ENCODE results near the gene PDGFB. TPM values are rescaled to one million over a fixed set of nuclear protein-coding genes. Genes with fewer than 3 reads are reported as not detected.

Gene PDGFB
- total and polyA plus RNA-seq, 2 donors (not counting 1 experiment from before 2014, with no cell fraction given) = 0.04 TPM; not detected in 1

DNA sequence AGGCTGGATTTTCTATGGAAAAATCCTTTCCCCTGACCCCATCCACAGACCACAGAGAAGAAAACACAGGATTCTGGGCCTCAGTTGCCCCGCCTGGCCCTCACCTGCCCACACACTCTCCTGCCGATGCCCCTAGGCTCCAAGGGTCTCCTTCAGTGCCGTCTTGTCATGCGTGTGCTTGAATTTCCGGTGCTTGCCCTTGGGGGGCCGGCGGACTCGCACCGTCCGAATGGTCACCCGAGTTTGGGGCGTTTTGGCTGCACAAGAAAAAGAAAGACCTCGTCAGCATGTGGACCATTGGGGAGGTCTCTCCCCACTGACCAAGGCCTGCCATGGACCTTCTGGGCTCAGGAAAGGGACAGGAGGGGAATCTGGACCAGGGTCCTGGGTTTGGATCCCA lies 19.2 kb downstream of the PDGFB start:
- H3K27ac Mint-ChIP-seq = no peak overlapping the region
- Histone ChIP-seq H3K4me3 (ENCODE audit: control extremely low read depth in 1 of 5, extremely low read depth in 1 of 5, insufficient read depth in 1 of 5, low read depth in 2 of 5, low read length in 4 of 5) (no peak overlapping the region), H2AFZ (ENCODE audit: insufficient read depth, low read depth, low read length, poor library complexity, severe bottlenecking) (no peak overlapping the region), H3K27me3 (replicated peaks in 1 of 4; ENCODE audit: control extremely low read depth in 1 of 4, control insufficient read depth in 3 of 4, insufficient read depth in 4 of 4, low read length in 3 of 4) (peaks cover 0 to 56% (median 9%) of the 10 kb centered on the region in 4 experiments), H3K9ac (ENCODE audit: low read length) (no peak overlapping the region), H3K27ac (ENCODE audit: low read length in 2 of 2) (no peak overlapping the region), H3K9me3 (ENCODE audit: control extremely low read depth in 1 of 3, control insufficient read depth in 2 of 3, insufficient read depth in 1 of 3, low read length in 2 of 3) (peaks cover 0 to 16% (median 4%) of the 10 kb centered on the region in 3 donors), H3K79me2 (ENCODE audit: control insufficient read depth, insufficient read depth, low read length) (no peaks in the 10 kb centered on the region), H3K4me2 (replicated peaks; ENCODE audit: low read depth, low read length, poor library complexity, severe bottlenecking) (no peak overlapping the region), H3K4me1 (ENCODE audit: control insufficient read depth in 2 of 2, insufficient read depth in 2 of 2, low read length in 2 of 2) (peaks cover 4 to 6% of the 10 kb centered on the region in 2 donors), H3K36me3 (replicated peaks in 1 of 2; ENCODE audit: control extremely low read depth in 1 of 2, control insufficient read depth in 1 of 2, extremely low read depth in 1 of 2, insufficient read depth in 2 of 2, low read length in 1 of 2) (no peaks in the 10 kb centered on the region), H4K20me1 (ENCODE audit: control insufficient read depth, insufficient read depth, low read length, poor library complexity, severe bottlenecking) (no peaks in the 10 kb centered on the region)
- peaks cover 47% of the 10 kb centered on the region for H3K27me3 Mint-ChIP-seq
- no peak for DNase-seq
- intact Hi-C loops (cut with micrococcal nuclease) = no loop called here
- TF ChIP-seq, protein P1, sequence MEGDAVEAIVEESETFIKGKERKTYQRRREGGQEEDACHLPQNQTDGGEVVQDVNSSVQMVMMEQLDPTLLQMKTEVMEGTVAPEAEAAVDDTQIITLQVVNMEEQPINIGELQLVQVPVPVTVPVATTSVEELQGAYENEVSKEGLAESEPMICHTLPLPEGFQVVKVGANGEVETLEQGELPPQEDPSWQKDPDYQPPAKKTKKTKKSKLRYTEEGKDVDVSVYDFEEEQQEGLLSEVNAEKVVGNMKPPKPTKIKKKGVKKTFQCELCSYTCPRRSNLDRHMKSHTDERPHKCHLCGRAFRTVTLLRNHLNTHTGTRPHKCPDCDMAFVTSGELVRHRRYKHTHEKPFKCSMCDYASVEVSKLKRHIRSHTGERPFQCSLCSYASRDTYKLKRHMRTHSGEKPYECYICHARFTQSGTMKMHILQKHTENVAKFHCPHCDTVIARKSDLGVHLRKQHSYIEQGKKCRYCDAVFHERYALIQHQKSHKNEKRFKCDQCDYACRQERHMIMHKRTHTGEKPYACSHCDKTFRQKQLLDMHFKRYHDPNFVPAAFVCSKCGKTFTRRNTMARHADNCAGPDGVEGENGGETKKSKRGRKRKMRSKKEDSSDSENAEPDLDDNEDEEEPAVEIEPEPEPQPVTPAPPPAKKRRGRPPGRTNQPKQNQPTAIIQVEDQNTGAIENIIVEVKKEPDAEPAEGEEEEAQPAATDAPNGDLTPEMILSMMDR (IDR thresholded peaks at IDR 0.05) = no peak
- no peak for TF ChIP-seq EZH2 (IDR thresholded peaks at IDR 0.05; ENCODE audit: borderline replicate concordance, insufficient read depth, low read depth, low read length, poor library complexity, severe bottlenecking)
- H3K9me3 Mint-ChIP-seq (ENCODE audit: insufficient read depth) = peaks cover 4% of the 10 kb centered on the region
- ATAC-seq (ENCODE audit: low read depth) = no peak
- WGBS (ENCODE audit: insufficient coverage) = 98% methylated on average over 12 of the region's 13 CpGs
- peaks cover 6% of the 10 kb centered on the region for H3K4me1 Mint-ChIP-seq
- CTCF ChIA-PET = no interaction called here
- no peak overlapping the region for H3K4me3 Mint-ChIP-seq
- POLR2A ChIA-PET = no interaction called here

DNA sequence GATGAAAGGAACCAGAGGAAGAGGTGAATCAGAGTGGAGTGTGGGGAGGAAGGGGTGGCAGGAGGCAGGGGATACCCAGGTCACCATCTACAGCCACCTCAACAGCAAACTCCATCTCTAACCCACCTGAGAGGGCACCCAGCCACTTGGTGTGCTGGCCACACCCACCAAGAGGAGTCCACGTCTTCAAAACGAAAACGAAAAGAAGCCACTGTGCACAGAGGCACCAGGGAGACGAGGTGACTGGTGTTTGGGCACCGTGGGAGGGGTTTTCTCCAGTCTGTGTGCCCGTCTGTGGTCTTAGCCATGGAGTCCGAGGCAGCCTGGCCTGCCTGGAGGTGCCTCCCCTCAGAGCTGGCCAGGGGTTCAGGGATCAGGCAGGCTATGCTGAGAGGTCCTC lies 20.2 kb downstream of the PDGFB start:
- peaks cover 0 to 48% (median 5%) of the 10 kb centered on the region in 4 experiments for H3K27me3 ChIP-seq (replicated peaks in 1 of 4; ENCODE audit: control extremely low read depth in 1 of 4, control insufficient read depth in 3 of 4, insufficient read depth in 4 of 4, low read length in 3 of 4)
- TF ChIP-seq, protein P1 (IDR thresholded peaks at IDR 0.05) = no peak
- no peak for TF ChIP-seq EZH2 (IDR thresholded peaks at IDR 0.05; ENCODE audit: borderline replicate concordance, insufficient read depth, low read depth, low read length, poor library complexity, severe bottlenecking)
- no peak overlapping the region for H3K4me2 ChIP-seq (replicated peaks; ENCODE audit: low read depth, low read length, poor library complexity, severe bottlenecking)
- H3K27ac ChIP-seq (ENCODE audit: low read length in 2 of 2) = no peak overlapping the region
- peaks cover 3% of the 10 kb centered on the region for H3K4me1 Mint-ChIP-seq
- H3K27ac Mint-ChIP-seq = no peak overlapping the region
- peaks cover 48% of the 10 kb centered on the region for H3K27me3 Mint-ChIP-seq
- H3K36me3 ChIP-seq (replicated peaks in 1 of 2; ENCODE audit: control extremely low read depth in 1 of 2, control insufficient read depth in 1 of 2, extremely low read depth in 1 of 2, insufficient read depth in 2 of 2, low read length in 1 of 2) = no peaks in the 10 kb centered on the region
- ChIA-PET CTCF (no interaction called here), POLR2A (no interaction called here)
- peaks cover 4% of the 10 kb centered on the region for H3K9me3 Mint-ChIP-seq (ENCODE audit: insufficient read depth)
- WGBS (ENCODE audit: insufficient coverage) = 69% methylated on average over 7 of the region's 7 CpGs
- no peak overlapping the region for H3K9ac ChIP-seq (ENCODE audit: low read length)
- H3K9me3 ChIP-seq (ENCODE audit: control extremely low read depth in 1 of 3, control insufficient read depth in 2 of 3, insufficient read depth in 1 of 3, low read length in 2 of 3) = peaks cover 0 to 16% (median 4%) of the 10 kb centered on the region in 3 donors
- ATAC-seq (ENCODE audit: low read depth) (no peak), DNase-seq (peak; percentile 2)
- H2AFZ ChIP-seq (ENCODE audit: insufficient read depth, low read depth, low read length, poor library complexity, severe bottlenecking) = no peak overlapping the region
- no peaks in the 10 kb centered on the region for H4K20me1 ChIP-seq (ENCODE audit: control insufficient read depth, insufficient read depth, low read length, poor library complexity, severe bottlenecking)
- intact Hi-C loops (cut with micrococcal nuclease) = no loop called here
- no peaks in the 10 kb centered on the region for H3K4me1 ChIP-seq (ENCODE audit: control insufficient read depth in 2 of 2, insufficient read depth in 2 of 2, low read length in 2 of 2)
- no peak overlapping the region for H3K4me3 ChIP-seq (ENCODE audit: control extremely low read depth in 1 of 5, extremely low read depth in 1 of 5, insufficient read depth in 1 of 5, low read depth in 2 of 5, low read length in 4 of 5)
- H3K4me3 Mint-ChIP-seq = no peak overlapping the region
- H3K79me2 ChIP-seq (ENCODE audit: control insufficient read depth, insufficient read depth, low read length) = no peaks in the 10 kb centered on the region

Data from B cell (primary cell).